SH-SY5Y (cell line): ENCODE data around the gene GRB10.

Source experiments
- GATA2 ChIP-seq: IDR thresholded peaks from 2 replicates; pipeline ENCODE4 v1.6.1; 2011; ENCODE audit warnings: mild to moderate bottlenecking, low read depth, low read length
- GATA3 ChIP-seq: IDR thresholded peaks from 2 replicates; pipeline ENCODE4 v1.6.1; 2011; ENCODE audit warnings: low read depth, mild to moderate bottlenecking, low read length, moderate library complexity

DNA sequence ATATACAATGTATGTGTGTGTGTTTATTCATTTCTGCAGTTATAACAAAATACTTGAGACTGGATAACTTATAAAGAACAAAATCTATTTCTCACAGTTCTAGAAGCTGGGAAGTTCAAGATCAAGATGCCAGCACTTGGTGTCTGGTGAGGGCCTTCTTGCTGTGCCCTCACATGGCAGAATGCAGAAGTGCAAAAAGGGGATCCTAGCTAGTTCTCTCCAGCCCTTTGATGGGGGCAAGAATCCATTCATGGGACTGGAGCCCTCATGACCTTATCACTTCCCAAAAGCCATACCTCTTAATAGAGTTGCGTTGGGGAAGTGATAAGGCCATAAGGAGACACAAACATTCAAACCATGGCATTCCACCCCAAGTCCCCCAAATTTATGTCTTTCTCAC is 8.4 kb downstream of the GRB10 start:
- TF ChIP-seq GATA3 (no peak), GATA2 (no peak)
